HG03342 (cell line): ENCODE results near the gene GYS1.

Source experiments
- ATAC-seq: cut with Tn5 transposase; IDR thresholded peaks from one replicate; pipeline ENCODE4 v1.9.1; 2021; ENCODE audit warnings: mild to moderate bottlenecking, moderate library complexity; ENCODE audit not compliant: unreplicated experiment

Gene GYS1

GRCh38 chr19:48965040-48965805, 27.9 kb downstream of the GYS1 start, which contains the start of gene FTL:
FTL (plus strand) TSS chr19:48965309; CDS start chr19:48965508, 199 bp downstream.
- peak; percentile 50 for ATAC-seq

GRCh38 chr19:48964205-48965039, 28.7 kb downstream of the GYS1 start:
- ATAC-seq: no peak

GRCh38 chr19:48963371-48964204, 29.5 kb downstream of the GYS1 start:
- ATAC-seq: no peak

- no peak for ATAC-seq
These were observed 30.3 kb downstream of the GYS1 start for GRCh38 chr19:48962849-48963165.

GRCh38 chr19:48962029-48962848, 30.9 kb downstream of the GYS1 start:
- ATAC-seq: peak; percentile 29

GRCh38 chr19:48961673-48962028, 31.5 kb downstream of the GYS1 start:
- no peak for ATAC-seq

GRCh38 chr19:48961051-48961649, 32.0 kb downstream of the GYS1 start:
- ATAC-seq: no peak

- no peak for ATAC-seq
These were observed 33.5 kb downstream of the GYS1 start for GRCh38 chr19:48959341-48960239.

- ATAC-seq: no peak
These were observed 35.1 kb downstream of the GYS1 start for GRCh38 chr19:48958006-48958405.

GRCh38 chr19:48955308-48955958, 37.7 kb downstream of the GYS1 start:
- ATAC-seq: no peak

- ATAC-seq: peak; percentile 80
These were observed 38.4 kb downstream of the GYS1 start, which contains the start of gene BAX for GRCh38 chr19:48954595-48955307. BAX (plus strand) TSS chr19:48954875; CDS start chr19:48954929, 54 bp downstream.

GRCh38 chr19:48953990-48954594, 39.0 kb downstream of the GYS1 start:
- no peak for ATAC-seq

GRCh38 chr19:48953141-48953540, 40.0 kb downstream of the GYS1 start:
- ATAC-seq: no peak

- ATAC-seq: no peak
These were observed 42.1 kb downstream of the GYS1 start for GRCh38 chr19:48950830-48951519.

- ATAC-seq: no peak
These were observed 43.0 kb downstream of the GYS1 start for GRCh38 chr19:48950159-48950558.

- ATAC-seq: no peak
These were observed 45.9 kb downstream of the GYS1 start for GRCh38 chr19:48947258-48947542.
